Activated CD8-positive, alpha-beta memory T cell treated with anti-CD3 and anti-CD28 coated beads for 36 hours (primary cell): ENCODE data around the gene GPR173. TPM values are rescaled to one million over a fixed set of nuclear protein-coding genes. Genes with fewer than 3 reads are reported as not detected.

ENCODE experiments used
- CTCF ChIA-PET: fragments of 350-600 bp; sonication (Branson Sonifier 250); formaldehyde crosslinking; loops from one replicate; lab custom pipeline; 2021; ENCODE audit warnings: antibody characterized with exemption; lab: Charles Lee
- POLR2A ChIA-PET: fragments of 350-600 bp; sonication (Branson Sonifier 250); formaldehyde crosslinking; loops from one replicate; lab custom pipeline; 2021; ENCODE audit warnings: antibody characterized with exemption; lab: Charles Lee
- total RNA-seq, 2 experiments: library from RNA; stranded (reverse); gene quantifications; one replicate each; pipeline ENCODE4 v1.2.3, GENCODE V29; 2021

Gene GPR173, protein sequence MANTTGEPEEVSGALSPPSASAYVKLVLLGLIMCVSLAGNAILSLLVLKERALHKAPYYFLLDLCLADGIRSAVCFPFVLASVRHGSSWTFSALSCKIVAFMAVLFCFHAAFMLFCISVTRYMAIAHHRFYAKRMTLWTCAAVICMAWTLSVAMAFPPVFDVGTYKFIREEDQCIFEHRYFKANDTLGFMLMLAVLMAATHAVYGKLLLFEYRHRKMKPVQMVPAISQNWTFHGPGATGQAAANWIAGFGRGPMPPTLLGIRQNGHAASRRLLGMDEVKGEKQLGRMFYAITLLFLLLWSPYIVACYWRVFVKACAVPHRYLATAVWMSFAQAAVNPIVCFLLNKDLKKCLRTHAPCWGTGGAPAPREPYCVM
- under 1 TPM; 0.06 to 0.17 TPM for total RNA-seq

DNA sequence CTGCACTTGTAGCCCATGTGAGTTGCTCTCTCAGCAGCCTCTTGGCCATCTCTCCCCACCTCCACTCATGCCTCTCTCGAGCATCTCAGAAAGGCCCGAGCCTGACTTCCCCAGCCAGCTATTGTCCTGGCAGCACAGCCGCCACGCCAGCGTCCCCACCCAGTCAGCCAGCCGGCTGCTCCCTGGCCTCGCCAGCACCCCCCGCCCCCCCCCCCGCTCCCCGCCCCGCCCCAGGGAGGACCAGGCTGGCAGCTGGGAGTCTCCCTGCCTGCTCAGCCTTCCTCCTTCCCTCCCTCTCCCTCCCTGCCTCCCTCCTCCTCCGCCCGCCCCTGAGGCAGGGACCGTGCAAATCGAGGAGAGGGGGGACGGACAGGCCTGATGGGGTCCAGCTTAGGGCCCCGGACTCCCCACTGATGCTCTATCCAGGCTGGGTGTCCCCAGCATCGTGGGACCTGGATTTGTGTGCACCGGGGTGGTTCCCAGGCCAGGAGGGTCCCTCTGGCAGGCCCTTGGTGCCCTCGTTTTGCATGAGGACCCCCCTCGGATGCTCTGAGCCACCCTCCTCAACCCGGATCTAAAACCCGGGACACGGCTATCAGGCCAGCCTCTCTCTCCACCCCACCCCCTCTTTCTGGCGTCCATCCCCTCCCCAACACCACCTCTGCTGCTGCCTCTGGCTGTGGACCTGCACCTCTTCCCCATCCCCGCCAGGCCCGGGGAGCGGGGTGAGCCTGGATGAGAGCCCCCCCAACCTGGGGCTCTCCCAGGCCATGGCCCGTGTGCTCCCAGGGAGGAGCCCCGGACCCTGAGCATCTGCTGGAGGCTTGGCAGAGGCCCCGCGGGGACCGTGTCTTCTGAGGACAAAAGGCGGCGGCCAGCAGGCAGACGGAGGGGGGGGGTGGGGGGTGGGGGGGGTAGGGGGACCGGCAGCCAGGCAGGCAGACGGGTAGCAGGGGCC, at the start of gene GPR173:
TSS of gene GPR173 (plus strand) at position 621 of the 958 bp plus-strand sequence. CDS start 27,833 bp downstream, outside the sequence.
- POLR2A ChIA-PET, result no interaction called here
- CTCF ChIA-PET, result interaction anchor here (1.1 kb wide), 1 partner anchor 46 kb away, joined by 3 read pairs; the partner anchor contains the start of gene KANTR

DNA sequence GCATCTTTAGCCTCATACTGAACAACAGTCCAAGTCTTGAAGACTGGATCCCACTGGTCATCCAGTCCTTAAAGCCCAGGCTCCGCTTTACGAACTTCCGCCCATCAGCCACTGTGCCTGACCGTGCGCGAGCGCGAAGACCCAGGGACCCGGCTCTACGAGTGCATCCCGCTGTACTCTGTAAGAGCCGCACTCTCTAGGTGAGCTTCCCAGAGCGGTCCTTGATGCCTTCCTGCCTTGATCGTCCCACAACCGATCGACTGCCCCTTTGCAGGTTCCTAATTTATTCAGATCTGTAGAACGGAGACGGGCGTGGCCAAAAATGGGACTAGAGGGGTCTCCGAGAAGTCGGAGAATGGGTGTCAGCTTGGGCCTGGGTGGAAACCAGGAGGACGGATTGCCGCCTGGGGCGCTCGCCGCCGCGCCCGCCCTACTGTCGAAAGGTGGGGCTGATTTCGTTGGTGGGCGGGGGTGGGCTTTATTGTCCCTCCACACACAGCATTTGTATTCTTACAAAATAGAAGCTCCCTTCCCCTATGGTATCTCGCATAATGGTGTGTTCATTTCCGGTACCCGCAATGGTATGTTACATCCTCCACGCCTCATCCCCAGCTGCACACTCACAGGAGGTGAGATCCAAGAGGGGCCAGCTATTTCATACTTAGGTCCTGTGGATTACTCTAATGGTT, 48.0 kb upstream of the GPR173 start:
- POLR2A ChIA-PET, result no interaction called here

DNA sequence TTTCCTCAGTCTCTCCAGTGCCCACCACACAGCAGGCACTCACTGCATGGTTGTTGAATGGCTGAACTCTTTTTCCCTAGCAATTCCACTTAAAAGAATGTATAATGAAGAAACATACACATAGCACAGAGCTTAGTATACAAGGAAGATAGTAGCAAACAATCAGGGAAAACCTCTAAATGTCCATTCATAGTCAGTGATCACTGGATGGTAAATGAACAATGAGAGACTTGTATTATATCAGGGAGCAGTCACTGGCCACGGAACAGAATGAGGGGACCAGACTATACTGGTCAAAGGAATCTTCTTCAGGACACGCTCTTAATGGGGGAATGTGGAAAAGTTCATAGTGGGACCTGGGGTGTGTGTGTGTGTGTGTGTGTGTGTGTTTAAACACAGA, 46.6 kb upstream of the GPR173 start:
- ChIA-PET CTCF (no interaction called here), POLR2A (no interaction called here)

More for the DNA sequence above, 48.0 kb upstream of the GPR173 start:
- CTCF ChIA-PET, result no interaction called here

DNA sequence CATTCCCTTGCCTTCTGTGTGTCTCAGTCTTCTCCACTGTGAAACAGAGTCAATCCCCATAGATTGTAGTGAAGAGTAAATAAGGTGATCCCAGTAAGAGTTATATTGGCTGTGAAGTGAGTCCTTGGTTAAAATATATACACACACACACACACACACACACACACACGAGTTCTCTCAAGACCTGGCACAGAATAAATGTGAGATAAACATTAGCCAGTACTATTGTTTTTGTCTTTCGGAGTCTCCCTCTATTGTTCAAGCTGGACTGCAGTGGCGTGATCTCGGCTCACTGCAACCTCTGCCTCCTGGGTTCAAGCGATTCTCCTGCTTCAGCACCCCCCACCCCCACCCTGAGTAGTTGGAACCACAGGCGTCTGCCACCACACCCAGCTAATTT, 45.5 kb upstream of the GPR173 start:
- ChIA-PET POLR2A (no interaction called here), CTCF (no interaction called here)

DNA sequence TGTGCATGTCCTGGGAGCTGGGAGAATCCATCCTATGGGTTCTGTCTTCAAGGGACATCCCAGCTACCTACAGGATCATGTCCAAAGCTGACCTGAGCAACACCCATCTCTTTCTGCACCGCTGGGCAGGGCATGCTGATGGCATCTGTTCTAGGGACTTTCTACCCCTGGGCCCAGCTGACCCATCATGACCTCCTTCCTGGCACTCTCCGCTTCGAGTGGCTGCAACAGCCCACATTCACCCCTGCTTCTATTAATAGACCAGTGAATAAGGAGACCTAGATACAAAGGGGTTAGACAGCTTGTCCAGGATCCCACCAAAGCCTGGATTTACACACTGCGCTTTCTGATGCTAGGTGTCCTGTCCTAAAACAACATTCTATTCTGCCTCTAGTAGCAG, 44.6 kb upstream of the GPR173 start:
- ChIA-PET POLR2A (no interaction called here), CTCF (no interaction called here)

DNA sequence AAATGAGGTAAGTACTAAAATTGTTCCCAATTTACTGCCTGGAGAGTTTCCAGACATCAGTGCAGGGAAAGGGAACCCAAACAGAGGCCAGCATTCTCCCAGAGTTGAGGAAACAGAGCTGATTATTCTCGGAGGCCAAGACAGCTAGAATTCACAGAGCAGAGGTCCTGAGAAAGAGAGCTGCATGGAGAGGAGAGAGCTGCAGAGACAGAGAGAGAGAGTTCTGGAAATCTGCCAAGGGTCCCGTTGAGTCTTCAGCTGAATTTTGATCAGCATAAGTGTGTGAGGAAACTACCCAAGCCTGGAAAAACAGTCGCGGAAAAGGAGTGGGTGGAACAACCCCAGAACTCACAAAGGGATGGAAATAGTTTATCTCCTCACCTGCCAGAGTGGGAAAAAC, 43.8 kb upstream of the GPR173 start:
- ChIA-PET CTCF (no interaction called here), POLR2A (no interaction called here)

DNA sequence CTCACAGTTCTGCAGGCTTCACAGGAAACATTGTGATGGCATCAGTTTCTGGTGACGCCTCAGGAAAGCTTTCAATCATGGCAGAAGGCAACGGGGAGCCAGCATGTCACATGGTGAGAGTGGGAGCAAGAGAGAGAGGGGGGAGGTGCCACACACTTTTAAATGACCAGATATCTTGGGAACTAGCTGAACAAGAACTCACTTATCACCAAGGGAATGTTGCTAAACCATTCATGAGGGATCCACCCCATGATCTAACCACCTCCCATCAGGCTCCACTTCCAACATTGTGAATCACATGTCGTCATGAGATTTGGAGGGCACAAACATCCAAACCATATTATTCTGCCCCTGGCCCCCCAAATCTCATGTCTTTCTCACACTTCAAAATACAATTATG, 43.3 kb upstream of the GPR173 start:
- ChIA-PET CTCF (no interaction called here), POLR2A (no interaction called here)

DNA sequence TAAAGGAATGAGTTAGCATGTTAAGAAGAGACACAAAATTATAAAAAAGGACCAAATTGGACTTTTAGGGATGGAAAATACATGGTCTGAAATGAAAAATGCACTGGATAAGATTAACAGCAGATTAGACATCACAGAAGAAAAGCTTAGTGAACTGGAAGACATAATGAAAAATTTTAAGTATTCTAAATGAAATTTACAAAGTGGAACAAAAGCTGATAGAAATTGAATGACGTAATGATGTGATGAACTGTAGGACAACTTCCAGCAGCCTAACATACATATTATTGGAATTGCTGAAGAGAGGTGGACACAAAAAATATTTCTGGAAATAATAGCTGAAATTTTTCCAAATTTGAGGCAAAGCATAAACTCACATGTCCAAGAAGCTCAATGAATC, 39.6 kb upstream of the GPR173 start:
- POLR2A ChIA-PET, result no interaction called here
- CTCF ChIA-PET, result no interaction called here

DNA sequence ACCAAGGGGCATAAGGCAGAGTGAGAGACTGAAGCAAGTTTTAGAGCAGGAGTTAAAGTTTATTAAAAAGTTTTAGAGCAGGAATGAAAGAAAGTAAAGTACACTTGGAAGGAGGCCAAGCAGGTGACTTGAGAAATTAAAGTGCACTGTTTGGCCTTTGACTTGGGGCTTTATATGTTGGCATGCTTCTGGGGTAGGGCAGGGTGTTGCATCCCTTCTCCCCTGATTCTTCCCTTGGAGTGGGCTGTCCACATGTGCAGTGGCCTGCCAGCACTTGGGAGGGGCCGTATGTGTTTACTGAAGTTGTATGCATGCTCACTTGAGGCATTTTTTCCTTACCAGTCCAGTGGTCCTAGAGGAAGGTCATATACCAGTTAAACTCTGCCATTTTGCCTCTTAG, 35.3 kb upstream of the GPR173 start:
- CTCF ChIA-PET, result no interaction called here

DNA sequence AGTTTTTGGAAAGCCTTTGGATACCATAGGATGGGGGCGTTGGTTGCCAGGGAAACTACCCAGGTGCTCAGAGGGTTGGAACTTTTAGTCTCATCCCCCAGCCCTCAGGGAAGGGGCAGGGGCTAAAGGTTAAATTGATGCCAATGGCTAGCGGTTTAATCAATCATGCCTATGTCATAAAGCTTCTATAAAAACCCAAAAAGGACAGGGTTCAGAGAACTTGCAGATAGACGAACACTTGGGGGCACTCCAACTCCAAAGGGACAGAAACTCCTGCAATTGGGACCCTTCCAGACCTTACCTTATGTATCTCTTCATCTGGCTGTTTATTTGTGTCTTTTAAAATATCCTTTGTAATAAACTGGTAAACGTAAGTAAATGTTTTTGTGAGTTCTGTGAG, 30.0 kb upstream of the GPR173 start:
- ChIA-PET CTCF (no interaction called here), POLR2A (no interaction called here)

More for the DNA sequence above, 35.3 kb upstream of the GPR173 start:
- POLR2A ChIA-PET, result no interaction called here

DNA sequence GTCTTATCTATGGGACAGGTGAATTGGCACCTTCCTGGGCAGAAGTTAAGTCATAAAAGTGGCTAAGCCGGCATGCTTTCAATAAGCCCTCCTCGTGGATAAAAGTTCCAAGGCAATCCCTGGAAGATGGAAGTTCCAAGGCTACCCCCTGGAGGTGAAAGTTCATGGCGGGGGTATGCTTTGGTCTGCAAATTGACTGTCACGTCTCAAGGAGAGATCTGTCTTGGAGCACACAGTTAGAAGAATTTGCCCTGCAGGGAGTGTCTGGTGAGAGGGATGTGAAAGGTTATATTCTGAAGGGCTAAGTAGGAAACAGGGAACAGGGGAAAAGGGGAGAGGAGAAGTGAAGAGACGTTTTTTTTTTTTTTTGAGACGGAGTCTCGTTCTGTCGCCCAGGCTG, 26.2 kb upstream of the GPR173 start:
- ChIA-PET CTCF (no interaction called here), POLR2A (no interaction called here)

DNA sequence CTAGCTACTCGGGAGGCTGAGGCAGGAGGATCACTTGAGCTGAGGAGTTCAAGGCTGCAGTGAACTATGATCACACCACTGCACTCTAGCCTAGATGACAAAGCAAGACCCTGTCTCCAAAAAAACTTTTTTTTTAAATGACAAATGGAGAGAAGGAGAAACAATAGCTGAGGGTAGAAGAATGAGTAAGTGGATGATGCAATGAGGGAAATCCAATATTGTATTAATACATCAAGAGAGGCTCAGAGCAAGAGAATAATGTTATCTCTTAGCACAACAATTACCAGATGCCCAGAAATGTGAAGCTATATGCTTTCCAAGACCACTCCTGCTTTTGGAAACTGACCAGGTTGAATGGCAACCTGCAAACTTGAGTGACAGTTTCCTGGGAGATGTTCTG, 19.9 kb upstream of the GPR173 start:
- CTCF ChIA-PET, result no interaction called here
- POLR2A ChIA-PET, result no interaction called here

DNA sequence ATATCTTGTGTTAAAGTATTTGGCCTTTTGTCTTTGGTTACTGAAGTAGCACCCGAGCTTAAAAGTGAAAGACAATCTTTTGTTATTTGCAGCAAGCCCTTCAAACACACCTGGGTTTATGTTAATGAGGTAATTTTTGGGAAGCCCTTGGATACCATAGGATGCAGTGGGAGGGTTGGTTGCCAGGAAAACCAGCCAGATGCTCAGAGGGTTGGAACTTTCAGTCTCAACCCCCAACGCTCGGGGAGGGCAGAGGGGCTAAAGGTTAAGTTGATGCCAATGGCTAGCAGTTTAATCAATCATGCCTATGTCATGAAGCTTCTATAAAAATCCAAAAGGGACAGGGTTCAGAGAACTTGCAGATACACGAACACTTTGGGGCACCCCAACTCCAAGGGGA, 17.2 kb upstream of the GPR173 start:
- POLR2A ChIA-PET, result no interaction called here
- CTCF ChIA-PET, result no interaction called here

DNA sequence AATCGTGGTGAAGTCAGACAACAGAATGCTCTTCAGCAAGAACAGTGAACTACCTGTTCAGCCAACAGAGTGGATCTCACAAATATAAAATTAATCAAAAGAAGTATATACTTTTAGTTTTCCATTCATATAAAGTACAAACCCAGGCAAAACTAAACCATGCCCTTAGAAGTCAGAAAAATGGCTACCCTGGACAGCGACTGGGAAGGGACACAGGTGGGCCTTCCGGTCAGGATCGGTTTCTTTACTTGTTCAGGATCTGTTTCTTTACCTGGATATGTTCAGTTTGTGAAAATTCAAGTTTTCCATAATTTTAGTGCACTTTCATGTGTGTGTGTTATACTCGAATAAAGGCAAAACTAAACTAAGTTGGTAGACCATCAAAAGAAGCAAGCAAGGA, 12.4 kb upstream of the GPR173 start:
- ChIA-PET CTCF (no interaction called here), POLR2A (no interaction called here)

DNA sequence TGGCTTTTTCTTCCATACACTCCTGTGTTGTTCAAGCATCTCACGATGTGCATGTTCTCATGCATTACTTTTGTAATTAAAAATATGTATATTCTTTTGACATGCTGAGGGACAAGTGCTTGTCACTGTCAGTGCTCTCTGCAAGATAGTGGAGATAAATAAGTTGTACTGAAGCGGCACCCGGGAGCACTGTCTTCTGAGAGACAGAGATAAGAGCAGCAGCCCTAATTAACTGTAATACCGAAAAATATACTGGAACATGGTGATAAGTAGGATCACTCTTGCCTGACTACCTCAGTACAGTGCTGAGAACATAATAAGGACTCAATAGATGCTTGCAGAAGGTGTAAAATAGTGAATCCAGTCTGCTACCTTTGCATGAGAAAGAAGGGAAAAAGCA, 9.4 kb upstream of the GPR173 start:
- ChIA-PET CTCF (no interaction called here), POLR2A (no interaction called here)

DNA sequence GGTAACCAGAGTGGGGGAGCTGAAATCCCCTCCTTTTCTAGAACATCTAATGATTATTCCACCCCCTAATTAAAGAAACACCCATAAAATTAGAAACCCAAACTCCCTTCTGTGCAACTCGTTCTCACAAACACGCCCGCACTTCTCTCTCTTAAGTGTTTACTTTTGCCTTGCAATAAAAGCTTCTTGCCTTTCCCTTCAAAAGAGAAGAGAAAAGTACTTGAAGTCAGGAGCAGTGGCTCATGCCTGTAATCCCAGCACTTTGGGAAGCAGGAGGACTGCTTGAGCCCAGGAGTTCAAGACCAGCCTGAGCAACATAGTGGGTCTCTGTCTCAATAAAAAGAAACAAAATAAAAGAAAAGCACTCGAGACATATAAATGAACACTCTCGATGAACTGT, 3.6 kb upstream of the GPR173 start:
- ChIA-PET POLR2A (no interaction called here), CTCF (no interaction called here)

DNA sequence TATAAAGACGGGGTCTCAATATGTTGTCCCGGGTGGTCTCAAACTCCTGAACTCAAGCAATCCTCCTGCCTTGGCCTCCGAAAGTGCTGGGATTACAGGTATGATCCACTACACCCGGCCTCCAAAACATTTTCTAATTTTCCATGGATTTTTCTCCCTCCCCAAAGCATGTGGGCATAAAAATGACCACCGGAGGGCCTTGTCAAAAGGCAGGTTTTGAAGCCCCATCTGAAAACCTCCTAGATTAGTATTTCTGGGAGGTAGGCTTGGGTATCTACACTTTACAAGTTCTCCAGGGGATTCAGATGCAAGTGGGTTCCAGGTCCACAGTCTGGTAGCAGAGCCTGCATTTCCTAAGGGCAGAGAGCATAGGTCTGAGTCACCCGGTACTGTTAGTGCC, 1.4 kb upstream of the GPR173 start:
- ChIA-PET POLR2A (no interaction called here), CTCF (no interaction called here)

DNA sequence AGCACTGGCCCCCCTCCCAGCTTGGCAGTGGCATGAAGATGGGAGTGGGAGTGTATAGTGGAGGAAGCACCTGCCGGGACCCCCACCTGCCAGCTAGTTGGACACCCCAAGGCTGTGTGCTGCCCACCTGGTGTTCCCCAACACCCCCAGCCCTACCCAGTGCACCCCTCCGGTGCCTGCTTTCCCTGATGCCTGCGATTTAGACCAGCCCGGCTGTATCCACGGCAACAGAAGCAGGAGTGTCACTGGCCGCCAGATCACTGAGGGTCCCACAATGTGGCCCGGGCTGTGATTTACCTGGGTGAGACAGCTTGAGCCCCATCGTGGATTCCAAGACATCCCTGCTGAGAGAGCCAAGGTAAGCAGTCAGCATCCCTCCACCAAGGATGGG, 533 bp downstream of the GPR173 start:
- ChIA-PET POLR2A (no interaction called here), CTCF (interaction anchor here (1.1 kb wide), 1 partner anchor 45 kb away, joined by 3 read pairs; the partner anchor contains the start of gene KANTR)

DNA sequence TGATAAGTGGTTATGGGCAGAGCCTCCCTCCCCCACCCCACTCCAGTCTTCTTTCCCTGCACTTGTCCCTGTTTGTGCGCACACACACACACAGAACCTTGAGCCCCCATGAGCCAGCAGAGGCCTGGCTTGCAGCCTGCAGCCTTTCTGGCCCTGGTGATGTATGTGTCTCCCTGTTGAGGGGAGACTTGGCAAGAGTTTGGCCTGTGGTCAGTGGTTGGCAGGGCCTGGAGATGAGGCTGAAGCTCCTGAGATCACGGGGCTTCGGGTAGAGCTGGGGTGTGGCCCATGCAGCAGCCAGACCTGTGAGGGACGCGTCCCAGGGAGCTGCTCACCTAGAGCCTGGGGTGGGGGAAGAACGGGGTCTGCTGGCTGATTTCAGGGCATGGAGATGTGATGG, 2.3 kb downstream of the GPR173 start:
- ChIA-PET CTCF (no interaction called here), POLR2A (no interaction called here)

DNA sequence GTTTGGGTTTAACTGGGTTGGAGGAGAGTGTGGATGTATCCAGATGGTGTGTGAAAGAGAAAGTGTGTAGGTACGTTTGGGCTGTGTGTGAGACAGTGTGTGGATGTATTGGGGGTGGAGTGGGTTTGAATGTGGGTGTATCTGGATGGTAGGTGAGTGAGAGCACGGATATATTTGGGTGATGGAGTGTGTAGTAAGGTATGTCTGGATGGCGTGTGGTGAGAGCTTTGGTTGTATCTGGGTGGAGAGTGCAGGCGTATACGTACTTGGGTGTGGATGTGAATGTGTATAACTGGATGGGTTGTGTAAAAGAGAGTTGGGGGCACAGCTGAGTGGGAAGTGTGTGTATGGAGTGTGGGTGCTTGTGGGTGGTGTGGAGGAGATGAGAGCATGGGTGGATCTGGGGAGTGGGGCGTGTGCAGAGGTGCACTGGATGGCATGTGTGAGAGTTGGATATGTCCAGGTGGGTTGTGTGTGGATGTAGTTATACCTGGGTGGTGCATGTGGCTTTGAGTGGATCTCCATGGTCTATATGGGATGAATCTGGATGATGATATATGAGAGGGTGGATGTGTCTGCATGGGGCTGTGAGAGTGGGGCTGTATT, 6.8 kb downstream of the GPR173 start:
- POLR2A ChIA-PET, result no interaction called here

More for the DNA sequence above, 6.8 kb downstream of the GPR173 start:
- CTCF ChIA-PET, result no interaction called here
